SKM-1 (cell line): ENCODE results near the gene RPS24.

Source experiments
- DNase-seq: peaks from one replicate; lab custom pipeline; 2025; ENCODE audit not compliant: unreplicated experiment; lab: John Stamatoyannopoulos, UW

RPS24 gene

GRCh38 chr10:78025685-78026364, 7.8 kb upstream of the RPS24 start:
- no peak for DNase-seq

DNA sequence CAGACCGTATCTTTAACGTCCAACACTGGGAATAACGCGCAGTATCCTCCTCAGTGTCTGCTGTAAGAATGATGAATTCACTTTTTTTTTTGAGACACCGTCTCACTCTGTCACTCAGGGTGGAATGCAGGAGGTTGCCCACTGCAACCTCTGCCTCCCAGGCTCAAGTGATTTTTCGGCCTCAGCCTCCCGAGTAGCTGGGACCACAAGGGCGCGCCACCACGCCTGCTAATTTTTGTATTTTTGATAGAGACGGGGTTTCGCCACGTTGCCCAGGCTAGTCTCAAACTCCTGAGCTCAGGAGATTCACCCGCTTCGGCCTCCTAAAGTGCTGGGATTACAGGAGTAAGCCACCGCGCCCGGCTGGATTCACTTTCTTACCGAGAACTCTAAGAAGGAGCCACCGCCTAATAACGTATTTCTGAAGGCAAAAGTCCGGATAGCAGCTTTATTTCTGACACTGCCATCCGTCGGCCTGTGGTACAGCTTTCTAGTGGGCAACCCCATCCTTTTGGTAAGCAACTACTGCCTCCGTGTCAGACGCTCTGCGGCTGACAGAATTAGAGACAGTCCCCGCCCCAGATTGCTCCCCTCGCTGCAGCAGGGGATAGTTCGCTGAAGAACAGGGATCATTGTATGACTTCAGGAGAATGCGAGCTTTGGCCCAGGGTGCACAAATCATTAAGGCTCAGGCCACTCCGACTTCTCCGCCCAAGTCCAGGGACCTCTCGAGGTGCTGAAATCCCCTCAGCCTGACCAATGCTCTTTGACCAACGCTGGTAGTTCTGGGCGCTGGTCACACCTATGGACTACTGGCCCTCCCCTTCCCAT, 5.0 kb upstream of the RPS24 start:
- DNase-seq: no peak

DNA sequence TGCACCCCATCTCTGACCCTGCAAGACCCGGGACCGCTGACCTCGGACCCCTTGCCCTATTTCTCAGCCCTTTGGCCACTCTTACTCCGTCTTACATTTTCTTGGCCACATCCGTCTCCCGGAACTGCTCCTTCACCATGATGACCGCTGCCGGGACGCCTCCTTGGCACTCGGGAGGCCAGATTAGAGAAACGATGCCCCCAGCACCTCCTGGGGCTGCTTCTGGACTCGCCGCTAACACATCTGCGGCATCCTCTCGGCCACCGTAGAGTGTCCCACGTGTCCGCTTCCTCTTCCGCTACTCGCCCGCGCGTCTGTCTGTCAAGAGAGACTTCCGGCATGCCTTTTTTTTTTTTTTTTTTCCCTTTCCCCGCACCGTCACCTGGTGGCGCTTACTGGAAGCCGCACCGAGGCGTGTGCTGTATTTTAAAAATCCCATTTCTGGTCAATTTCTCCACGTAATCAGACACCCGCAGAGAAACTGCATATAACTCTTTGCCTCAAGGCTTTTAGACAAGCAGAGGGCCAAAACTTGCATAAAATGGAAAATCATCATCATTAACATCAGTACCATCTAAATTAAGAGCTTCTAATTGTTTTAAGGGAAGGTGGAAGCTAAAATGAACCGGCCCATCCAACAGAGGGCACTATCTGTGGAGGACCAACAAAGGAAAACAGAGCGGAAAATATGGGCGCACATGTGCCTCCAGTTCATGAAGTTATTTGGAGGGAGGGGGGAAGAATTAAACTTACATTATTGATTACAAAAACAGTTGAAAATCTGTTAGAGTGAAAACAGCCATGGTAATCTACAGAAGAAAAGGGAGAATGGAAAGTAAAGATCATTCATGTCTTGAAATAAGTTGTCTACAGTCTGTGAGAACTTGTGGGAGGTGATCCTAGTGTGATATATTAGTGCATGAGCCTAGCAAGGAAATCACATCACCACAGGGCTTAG, 4.1 kb upstream of the RPS24 start, which contains the start of gene POLR3A:
Gene POLR3A, minus strand, starts transcription at position 247 of the 958 bp plus-strand sequence. Its CDS starts 108 bp downstream, at position 139.
- DNase-seq: peak; percentile 80

GRCh38 chr10:78033387-78033636, 351 bp upstream of the RPS24 start:
- DNase-seq: no peak

GRCh38 chr10:78035025-78035424, 1.4 kb downstream of the RPS24 start:
- DNase-seq: no peak

GRCh38 chr10:78035437-78035836, 1.8 kb downstream of the RPS24 start:
- no peak for DNase-seq

DNA sequence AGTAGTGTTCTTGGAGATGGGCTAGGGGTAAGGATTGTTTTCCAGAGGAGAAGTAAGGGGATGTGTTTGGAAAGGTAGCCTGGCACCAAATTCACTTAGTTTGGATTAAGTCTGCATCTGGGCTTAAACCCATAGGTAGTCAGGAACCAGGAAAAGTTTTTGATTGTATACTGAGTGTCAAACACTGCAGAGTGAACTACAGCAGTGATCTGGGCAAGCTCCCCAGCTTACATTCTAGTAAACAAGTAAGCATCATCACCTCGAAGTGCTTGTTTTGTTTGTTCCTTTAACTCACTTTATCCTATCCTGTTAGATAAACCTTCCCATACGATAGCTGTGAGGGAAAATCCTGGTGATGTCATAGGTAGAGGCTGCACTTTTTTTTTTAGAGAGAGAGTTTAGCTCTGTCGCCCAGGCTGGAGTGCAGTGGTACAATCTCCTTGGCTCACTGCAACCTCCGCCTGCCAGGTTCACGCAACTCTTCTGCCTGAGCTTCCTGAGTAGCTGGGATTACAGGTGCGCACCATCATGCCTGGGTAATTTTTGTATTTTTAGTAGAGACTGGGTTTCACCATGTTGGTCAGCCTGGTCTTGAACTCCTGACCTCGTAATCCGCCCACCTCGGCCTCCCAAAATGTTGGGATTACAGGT, 2.4 kb downstream of the RPS24 start:
- no peak for DNase-seq

DNA sequence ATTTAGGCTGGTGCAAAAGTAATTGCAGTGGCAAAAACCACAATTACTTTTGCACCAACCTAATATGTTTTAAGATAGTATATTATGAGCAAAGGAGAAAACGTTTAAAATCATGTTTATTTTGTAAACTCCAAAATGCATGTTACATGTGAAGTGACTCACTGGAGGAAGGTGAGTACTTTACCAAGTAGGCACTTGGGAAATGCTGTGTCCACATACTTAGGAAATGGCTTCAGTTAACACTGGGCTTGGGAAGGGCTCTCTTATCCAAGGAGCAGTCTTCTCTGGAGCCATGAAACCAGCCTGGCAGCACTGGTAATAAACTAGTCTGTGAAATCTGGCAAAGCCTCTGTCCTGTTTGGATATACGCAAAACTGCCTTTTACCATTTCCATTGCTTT, 4.4 kb downstream of the RPS24 start:
- no peak for DNase-seq

- no peak for DNase-seq
Observed at GRCh38 chr10:78038791-78039547, 5.3 kb downstream of the RPS24 start.

DNA sequence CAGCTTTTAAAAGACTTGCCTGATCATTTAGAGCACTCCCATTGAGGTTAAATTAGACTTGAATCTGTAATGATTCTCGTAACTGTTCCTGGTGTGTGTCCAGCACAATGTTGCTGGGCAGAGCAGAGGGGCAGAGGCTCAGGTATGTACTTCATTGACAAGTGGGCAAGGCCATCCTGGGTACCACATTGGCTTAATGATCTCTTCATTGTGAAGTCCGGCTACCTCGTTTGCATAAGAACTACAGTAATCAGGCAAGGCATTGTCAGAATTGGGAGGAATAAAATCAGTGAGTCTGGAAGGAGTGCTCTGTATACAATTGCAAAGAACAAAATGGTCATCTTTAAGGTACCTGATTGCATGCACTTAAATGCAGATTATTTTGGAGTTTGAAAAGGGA, 6.1 kb downstream of the RPS24 start:
- no peak for DNase-seq

DNA sequence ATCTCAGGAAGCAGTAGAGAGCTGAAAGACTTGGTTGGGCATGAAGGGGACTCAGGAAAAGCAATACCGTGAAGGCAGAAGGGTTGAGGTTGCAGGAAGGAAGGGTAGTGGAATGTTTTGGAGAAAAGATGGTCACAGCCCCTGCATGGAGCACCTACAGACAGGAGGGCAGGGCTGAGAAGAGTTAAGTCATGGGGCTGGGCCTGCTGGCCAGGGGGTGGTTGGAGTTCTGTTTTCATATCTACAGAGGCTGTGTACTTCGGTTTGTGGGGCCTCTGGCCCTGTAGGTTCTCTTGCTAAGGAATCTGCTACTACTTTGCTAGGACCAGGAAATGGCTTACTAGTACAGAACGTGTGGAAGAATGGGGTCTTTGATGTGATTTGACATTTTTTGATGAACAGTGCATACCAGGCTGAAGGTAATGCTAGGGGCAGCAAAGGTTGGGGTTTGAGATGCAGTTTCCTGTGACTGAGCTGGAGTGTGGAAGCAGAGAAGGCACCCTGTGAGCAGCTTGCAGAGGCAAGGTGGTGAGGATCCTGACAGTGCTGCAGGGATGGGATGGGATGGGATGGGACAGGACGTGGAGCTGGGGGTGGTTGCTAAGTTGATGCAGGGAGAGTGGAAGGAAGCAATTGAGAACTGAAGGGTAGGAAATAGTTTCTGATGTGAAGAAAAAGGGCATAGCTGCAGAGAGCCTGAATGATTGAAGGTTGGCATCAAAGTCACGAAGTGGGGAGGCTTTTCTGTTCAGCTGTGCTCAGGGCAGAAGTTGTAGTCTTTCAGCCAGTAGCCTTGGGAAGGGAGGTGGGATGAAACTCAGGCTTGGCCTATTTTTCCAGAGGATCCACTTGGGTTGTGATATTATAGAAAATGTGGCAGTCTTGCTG, 7.8 kb downstream of the RPS24 start:
- no peak for DNase-seq

DNA sequence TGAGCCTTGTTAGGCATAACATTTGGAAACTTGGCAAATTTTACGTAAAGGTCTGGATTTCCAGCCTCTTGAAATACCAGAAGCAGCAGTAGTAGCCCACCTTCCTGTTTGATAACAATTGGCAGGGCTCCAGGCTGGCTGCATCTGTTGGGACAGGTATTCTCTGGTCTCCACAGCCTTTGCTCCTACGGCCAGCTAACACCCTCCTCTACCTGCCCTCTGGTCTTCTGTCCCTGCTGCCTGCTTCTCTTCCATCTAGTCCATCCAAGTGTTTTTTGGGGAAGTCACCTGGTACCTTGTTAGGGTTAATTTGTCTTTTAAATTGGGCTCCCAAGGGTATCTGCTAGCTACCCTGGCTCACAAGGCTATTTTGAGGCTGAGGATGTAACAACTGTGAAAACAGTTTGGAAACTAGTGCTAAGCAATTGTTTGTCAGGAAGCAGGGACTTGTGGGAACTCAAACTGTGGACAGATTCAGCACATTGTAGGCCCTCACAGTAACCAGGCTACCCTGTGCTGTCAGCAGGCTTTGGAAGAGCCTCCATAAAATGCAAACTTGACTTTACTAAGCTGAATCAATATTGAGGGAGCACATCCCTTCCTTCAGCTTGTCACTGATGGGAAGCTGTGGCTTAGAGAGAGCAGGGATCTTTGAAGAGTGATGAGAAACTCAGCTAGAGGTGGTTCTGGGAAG, 8.5 kb downstream of the RPS24 start:
- no peak for DNase-seq

- no peak for DNase-seq
Observed at GRCh38 chr10:78042752-78043104, 9.1 kb downstream of the RPS24 start.

DNA sequence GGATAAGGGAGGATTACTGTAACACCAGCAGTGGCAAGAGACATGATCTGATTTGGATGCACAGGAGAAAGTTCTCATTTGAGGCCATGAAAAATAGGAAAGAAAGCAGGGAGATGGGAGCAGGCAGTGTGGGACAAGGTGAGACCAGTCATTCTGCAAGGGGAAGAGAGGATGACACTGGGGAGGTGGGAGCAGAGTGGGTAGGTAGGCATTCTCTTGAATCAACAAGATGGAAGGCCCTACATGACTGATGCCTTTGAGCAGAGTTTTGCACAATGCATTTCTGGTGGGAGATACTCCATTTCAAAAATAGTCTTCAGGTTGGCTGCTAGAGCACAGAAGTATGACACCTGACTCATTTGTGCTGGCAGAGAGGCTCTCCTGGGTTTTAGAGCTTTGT, 10.5 kb downstream of the RPS24 start:
- DNase-seq: no peak

GRCh38 chr10:78044699-78045098, 11.0 kb downstream of the RPS24 start:
- DNase-seq: no peak

DNA sequence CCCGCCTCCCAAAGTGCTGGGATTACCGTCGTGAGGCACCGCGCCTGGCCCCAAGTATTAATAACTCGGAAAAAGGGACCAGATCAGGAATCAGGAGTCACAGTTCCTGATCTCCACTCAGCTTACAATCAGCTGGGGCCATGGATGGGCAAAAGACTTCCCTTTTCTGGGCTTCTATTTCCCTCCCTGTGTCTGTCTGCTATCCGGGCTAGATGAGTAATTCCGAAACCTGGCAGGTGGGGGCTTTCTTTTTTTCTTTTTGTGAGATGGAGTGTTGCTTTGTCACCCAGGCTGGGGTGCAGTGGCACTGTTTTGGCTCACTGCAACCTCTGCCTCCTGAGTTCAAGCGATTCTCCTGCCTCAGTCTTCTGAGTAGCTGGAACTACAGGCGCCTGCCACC, 11.6 kb downstream of the RPS24 start:
- DNase-seq: peak; percentile 73

GRCh38 chr10:78045856-78046255, 12.2 kb downstream of the RPS24 start:
- DNase-seq: no peak

DNA sequence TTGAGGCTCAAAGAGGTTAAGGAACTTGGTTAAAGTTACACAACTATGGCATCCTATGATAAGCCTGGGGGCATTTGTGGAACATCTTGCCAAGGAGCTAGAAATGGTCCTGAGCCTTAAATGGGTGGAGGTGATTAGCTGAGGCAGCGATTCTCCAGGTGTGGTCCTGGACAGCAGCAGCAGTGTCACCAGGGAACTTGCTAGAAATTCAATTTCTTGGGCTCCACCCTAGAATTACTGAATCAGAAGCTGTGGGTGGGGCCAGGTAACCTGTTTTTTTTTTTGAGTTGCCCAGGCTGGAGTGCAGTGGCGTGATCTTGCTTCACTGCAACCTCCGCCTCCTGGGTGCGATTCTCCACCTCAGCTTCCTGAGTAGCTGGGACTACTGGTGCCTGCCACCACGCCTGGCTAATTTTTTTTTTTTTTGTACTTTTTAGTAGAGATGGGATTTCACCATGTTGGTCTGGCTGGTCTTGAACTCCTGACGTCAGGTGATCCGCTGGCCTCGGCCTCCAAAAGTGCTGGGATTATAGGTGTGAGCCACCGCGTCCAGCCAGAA, 13.1 kb downstream of the RPS24 start:
- DNase-seq: no peak
